Nephron progenitor cell (in vitro differentiated cells): ENCODE measurements around the gene TRIM28.
A peak's percentile ranks its signal among the peaks of the same experiment; 100 is the strongest.

Experiments used
- DNase-seq: peaks from one replicate; pipeline ENCODE4 v3.0.0; 2021
- H3K27ac Mint-ChIP-seq: 2 replicates; pipeline ENCODE4 v1.8.0; 2021; ENCODE audit warnings: mild to moderate bottlenecking, moderate library complexity, mixed read lengths
- H3K27me3 Mint-ChIP-seq: 2 replicates; pipeline ENCODE4 v1.8.0; 2021; ENCODE audit warnings: mild to moderate bottlenecking, low read depth, mixed read lengths; ENCODE audit not compliant: poor library complexity
- H3K36me3 Mint-ChIP-seq: 2 replicates; pipeline ENCODE4 v1.8.0; 2021; ENCODE audit warnings: low read depth, mixed read lengths
- H3K4me1 Mint-ChIP-seq: 2 replicates; pipeline ENCODE4 v1.8.0; 2021; ENCODE audit warnings: mixed read lengths
- H3K4me3 Mint-ChIP-seq: 2 replicates; pipeline ENCODE4 v1.8.0; 2021; ENCODE audit warnings: mild to moderate bottlenecking, moderate library complexity, mixed read lengths
- H3K9me3 Mint-ChIP-seq: 2 replicates; pipeline ENCODE4 v1.8.0; 2021; ENCODE audit warnings: mild to moderate bottlenecking, moderate library complexity, mixed read lengths
- TF ChIP-seq, protein P1 (sequence below): fragments of 200-600 bp; sonication (generic); IDR thresholded peaks from 2 replicates; pipeline ENCODE4 v1.5.0; 2021; ENCODE audit warnings: antibody characterized with exemption

TRIM28 gene

DNA sequence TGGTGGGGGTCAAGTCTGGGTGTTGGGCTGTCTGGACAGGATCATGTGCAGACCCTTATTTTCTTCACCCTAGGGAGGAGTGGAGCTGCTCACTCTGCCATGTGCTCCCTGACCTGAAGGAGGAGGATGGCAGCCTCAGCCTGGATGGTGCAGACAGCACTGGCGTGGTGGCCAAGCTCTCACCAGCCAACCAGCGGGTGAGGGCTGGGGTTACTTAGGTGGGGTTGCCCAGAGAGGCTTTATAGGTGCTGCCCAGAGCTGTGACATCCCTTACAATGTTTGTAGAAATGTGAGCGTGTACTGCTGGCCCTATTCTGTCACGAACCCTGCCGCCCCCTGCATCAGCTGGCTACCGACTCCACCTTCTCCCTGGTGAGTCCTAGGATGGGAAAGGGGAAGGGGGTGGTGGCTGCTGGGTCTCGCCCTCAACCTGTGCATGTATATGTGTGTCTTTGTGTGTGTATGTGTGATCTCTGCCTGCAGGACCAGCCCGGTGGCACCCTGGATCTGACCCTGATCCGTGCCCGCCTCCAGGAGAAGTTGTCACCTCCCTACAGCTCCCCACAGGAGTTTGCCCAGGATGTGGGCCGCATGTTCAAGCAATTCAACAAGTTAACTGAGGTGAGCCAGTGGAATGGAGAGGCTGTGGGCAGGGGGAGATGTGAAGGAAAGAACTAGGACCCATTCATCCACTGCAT lies 5.9 kb downstream of the TRIM28 start:
- DNase-seq: no peak
- H3K4me1 Mint-ChIP-seq: peaks cover 42% of the 10 kb centered on the region
- H3K27me3 Mint-ChIP-seq: peaks cover 6% of the 10 kb centered on the region
- peaks cover 63% of the 10 kb centered on the region for H3K36me3 Mint-ChIP-seq
- no peaks in the 10 kb centered on the region for H3K9me3 Mint-ChIP-seq
- H3K4me3 Mint-ChIP-seq: no peak overlapping the region
- TF ChIP-seq, protein P1, sequence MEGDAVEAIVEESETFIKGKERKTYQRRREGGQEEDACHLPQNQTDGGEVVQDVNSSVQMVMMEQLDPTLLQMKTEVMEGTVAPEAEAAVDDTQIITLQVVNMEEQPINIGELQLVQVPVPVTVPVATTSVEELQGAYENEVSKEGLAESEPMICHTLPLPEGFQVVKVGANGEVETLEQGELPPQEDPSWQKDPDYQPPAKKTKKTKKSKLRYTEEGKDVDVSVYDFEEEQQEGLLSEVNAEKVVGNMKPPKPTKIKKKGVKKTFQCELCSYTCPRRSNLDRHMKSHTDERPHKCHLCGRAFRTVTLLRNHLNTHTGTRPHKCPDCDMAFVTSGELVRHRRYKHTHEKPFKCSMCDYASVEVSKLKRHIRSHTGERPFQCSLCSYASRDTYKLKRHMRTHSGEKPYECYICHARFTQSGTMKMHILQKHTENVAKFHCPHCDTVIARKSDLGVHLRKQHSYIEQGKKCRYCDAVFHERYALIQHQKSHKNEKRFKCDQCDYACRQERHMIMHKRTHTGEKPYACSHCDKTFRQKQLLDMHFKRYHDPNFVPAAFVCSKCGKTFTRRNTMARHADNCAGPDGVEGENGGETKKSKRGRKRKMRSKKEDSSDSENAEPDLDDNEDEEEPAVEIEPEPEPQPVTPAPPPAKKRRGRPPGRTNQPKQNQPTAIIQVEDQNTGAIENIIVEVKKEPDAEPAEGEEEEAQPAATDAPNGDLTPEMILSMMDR: no peak
- peak overlapping the region; percentile 95 for H3K27ac Mint-ChIP-seq

DNA sequence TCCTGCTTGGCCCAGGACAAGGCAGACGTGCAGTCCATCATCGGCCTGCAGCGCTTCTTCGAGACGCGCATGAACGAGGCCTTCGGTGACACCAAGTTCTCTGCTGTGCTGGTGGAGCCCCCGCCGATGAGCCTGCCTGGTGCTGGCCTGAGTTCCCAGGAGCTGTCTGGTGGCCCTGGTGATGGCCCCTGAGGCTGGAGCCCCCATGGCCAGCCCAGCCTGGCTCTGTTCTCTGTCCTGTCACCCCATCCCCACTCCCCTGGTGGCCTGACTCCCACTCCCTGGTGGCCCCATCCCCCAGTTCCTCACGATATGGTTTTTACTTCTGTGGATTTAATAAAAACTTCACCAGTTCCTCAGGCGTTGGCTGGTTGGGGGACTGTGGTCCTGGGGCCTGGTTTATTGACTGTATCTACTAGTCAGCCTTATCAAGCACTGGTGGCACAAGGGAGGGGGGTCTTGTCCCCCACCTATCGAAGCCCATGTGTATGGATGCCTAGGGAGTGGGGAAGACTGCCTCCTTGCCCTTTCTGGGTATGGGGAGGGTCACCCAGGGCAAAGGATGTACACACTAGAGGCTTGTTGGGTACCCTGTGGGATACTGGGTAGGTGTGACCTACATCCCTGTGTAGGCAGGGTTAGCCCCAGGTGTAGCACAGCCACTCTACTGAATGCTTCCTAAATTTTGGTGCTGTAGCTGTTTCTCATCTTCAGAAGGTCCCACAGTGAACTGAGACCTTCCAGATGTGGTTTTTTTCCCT lies 6.7 kb downstream of the TRIM28 start:
- no peak for DNase-seq
- Mint-ChIP-seq H3K4me3 (no peak overlapping the region), H3K27me3 (peaks cover 6% of the 10 kb centered on the region), H3K36me3 (peaks cover 61% of the 10 kb centered on the region), H3K27ac (peak overlapping the region; percentile 84), H3K9me3 (no peaks in the 10 kb centered on the region), H3K4me1 (peaks cover 48% of the 10 kb centered on the region)
- TF ChIP-seq, protein P1: no peak

DNA sequence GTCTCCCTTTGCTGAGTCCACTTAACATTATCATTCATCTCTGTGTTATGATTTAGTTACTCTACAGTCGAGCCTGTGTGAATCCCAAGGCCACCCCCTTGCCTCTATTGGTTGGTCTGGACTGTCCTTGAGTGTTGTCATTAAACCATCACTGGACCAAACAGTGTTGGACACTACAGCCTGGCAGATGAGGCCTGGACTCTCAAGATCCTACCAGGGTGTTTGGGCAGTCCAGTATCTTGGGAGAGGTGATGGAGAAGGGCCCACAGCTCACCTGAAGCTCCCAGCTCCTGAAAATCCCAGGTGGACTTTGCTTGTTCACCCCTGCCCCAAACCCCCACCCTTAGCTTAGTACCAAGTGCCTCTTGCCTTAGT lies 7.2 kb downstream of the TRIM28 start:
- Mint-ChIP-seq H3K27ac (peak overlapping the region; percentile 82), H3K9me3 (no peaks in the 10 kb centered on the region), H3K4me1 (peaks cover 45% of the 10 kb centered on the region), H3K4me3 (no peak overlapping the region), H3K36me3 (peaks cover 57% of the 10 kb centered on the region), H3K27me3 (peaks cover 3% of the 10 kb centered on the region)
- TF ChIP-seq, protein P1: no peak
- DNase-seq: no peak

DNA sequence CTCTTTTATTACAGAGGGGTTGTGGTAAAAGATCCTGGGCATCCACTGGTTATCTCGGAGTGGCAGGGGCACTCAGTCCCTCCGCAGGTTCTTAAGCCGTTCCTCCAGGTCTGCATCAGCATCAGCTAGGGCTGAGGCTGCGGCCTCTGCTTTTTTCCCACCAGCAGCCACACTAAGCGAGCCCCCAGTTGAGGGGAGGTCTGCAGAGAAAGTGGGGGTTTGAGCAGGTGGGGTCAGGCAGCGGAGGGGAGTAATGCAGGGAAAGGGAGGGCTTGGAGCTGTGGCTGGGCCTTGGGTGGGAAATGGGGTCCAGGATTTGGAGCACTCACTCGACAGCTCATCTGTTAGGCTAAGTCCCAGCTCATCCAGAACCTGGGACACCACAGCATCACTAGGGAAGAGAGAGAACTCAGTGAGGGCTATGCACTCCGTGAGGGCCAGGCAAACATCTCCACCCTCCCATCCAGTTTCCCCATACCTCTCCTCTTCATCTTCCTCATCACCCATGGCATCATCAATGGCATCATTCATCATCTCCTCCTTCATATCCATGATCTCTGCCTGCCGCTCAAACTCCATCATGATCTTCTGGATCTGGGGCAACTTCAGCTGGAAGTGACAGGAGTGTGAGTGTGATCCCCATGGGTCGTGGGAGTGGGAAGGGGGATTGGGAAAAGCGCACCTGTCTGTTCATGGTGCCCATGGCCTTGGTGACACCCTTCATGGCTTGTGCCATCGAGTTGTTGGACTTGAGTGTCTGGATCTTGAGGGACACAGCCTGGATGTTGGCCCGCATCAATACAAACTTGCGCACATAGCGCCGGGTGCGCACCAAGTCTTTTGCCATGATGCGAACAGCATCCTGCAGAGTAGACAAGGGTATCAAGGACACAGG lies 8.0 kb downstream of the TRIM28 start:
- no peak overlapping the region for H3K4me3 Mint-ChIP-seq
- no peak for DNase-seq
- peaks cover 45% of the 10 kb centered on the region for H3K4me1 Mint-ChIP-seq

DNA sequence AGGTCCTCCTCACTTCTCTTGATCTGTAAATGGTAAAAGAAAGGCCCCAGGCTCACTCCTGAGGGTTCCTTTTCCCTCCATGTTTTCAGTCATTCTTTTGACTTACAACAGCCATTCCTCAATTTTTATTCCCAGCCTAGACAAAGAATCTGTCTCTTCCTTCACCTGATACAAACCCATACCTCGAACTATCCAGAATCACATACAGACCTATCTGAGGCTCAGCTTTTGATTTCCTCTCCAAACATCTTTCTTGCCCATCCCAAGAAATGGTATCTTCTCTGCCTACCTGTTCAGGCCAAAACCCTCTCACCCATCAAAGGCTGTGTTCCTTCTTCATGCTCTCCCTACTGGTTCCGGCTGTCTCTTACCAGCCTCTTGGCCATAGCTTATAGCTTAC lies 8.8 kb downstream of the TRIM28 start:
- Mint-ChIP-seq H3K4me3 (peak overlapping the region; percentile 1), H3K27ac (peak overlapping the region; percentile 91), H3K27me3 (peaks cover 10% of the 10 kb centered on the region), H3K9me3 (no peaks in the 10 kb centered on the region), H3K4me1 (peaks cover 51% of the 10 kb centered on the region), H3K36me3 (peaks cover 47% of the 10 kb centered on the region)
- DNase-seq: no peak
- TF ChIP-seq, protein P1: no peak

More for the DNA sequence above, 8.0 kb downstream of the TRIM28 start:
- TF ChIP-seq, protein P1: no peak
- no peaks in the 10 kb centered on the region for H3K9me3 Mint-ChIP-seq
- peaks cover 55% of the 10 kb centered on the region for H3K36me3 Mint-ChIP-seq
- H3K27me3 Mint-ChIP-seq: peaks cover 10% of the 10 kb centered on the region
- no peak overlapping the region for H3K27ac Mint-ChIP-seq
